ENCODE data around the gene ARL15. TPM values are rescaled to one million over a fixed set of nuclear protein-coding genes. Genes with fewer than 3 reads are reported as not detected.

Gene ARL15
- total RNA-seq, 1 experiment from 2014 or later = 0.50 TPM

DNA sequence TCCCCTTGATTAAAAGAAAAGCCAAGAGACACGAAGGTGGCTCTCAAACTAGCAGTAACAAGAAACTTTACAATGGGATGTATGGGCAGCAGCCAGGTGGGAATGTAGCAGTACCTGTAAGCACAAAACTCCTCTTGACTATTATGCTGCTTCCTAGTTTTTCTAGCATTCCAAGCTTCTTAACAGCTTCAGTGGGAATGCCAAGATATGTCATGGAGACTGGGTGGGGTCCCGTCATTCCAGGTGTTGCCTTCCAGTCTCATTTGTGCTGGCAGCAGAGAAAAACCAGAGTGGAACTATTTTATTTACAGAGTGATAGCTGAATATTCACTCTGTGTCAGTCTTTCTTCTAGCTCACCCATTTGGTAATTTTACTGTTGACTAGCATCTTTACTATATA lies 236.6 kb downstream of the ARL15 start:
- Histone ChIP-seq H3K9me3 (ENCODE audit: insufficient read depth, low read depth) (no peaks in the 10 kb centered on the region), H3K36me3 (ENCODE audit: low read depth) (no peaks in the 10 kb centered on the region), H3K4me2 (no peak overlapping the region), H3K4me3 (no peak overlapping the region), H2AFZ (no peak overlapping the region), H3K79me2 (ENCODE audit: low read depth) (no peaks in the 10 kb centered on the region), H3K9me2 (ENCODE audit: insufficient read depth) (no peaks in the 10 kb centered on the region), H4K20me1 (ENCODE audit: insufficient read depth) (no peaks in the 10 kb centered on the region), H3K27ac (no peak overlapping the region), H3K4me1 (replicated peaks; ENCODE audit: insufficient read depth) (no peaks in the 10 kb centered on the region), H3K27me3 (ENCODE audit: insufficient read depth, low read depth) (no peaks in the 10 kb centered on the region), H3F3A (ENCODE audit: insufficient read depth, low read depth) (no peaks in the 10 kb centered on the region)
- intact Hi-C loops (cut with micrococcal nuclease; ENCODE audit: unreplicated experiment) = no loop called here
- no peak for DNase-seq
- TF ChIP-seq EZH2 (IDR thresholded peaks at IDR 0.05; ENCODE audit: low read depth) (no peak), CTCF (conservative IDR thresholded peaks at IDR 0.05) (no peak)
- BruUV-seq (replicated peaks) = no TSS peak
- ChIA-PET CTCF (no interaction called here), POLR2A (ENCODE audit: unreplicated experiment) (no interaction called here)

DNA sequence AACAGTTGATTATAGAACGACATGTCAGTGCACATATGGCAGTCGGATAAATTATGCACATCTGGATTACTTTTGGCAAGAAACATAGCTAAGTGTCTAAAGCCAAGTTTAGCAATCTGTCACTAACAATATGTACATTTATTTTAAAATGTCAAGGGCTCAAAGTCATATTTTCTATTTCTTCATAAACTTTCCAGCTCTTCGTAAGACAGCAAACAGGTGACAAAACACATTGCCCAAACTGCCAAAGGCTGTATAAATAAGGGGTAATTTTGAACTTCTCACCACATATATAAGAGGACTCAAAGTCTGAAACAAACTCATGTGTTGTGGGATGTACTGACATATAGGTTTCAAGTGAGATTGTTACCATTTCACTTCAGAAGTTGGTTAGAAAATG lies 237.2 kb downstream of the ARL15 start:
- POLR2A ChIA-PET (ENCODE audit: unreplicated experiment) = no interaction called here

DNA sequence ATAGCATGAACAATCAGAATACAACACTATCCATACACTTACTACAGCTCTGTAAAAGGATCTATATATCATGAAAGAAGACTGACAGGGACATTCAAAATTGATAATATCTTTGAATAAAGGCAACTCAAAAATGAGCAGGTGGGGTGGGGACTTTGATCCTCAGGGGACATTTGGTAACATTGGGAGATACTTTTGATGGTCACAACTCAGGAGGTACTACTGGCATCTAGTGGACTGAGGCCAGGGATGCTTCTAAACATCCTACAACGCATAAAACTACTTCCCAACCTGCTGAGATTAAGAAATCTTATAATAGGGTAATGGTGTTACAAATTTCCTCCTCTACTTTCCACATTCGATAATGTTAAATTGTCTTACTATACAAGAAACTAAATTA lies 243.9 kb downstream of the ARL15 start:
- H3F3A ChIP-seq (ENCODE audit: insufficient read depth, low read depth) = no peaks in the 10 kb centered on the region
- no peaks in the 10 kb centered on the region for H3K79me2 ChIP-seq (ENCODE audit: low read depth)
- no peaks in the 10 kb centered on the region for H3K9me2 ChIP-seq (ENCODE audit: insufficient read depth)
- H3K27ac ChIP-seq = no peak overlapping the region
- no peak for TF ChIP-seq CTCF (conservative IDR thresholded peaks at IDR 0.05)
- ChIA-PET CTCF (no interaction called here), POLR2A (ENCODE audit: unreplicated experiment) (no interaction called here)
- H3K9me3 ChIP-seq (ENCODE audit: insufficient read depth, low read depth) = no peaks in the 10 kb centered on the region
- no peaks in the 10 kb centered on the region for H3K4me1 ChIP-seq (replicated peaks; ENCODE audit: insufficient read depth)
- no peak overlapping the region for H3K4me3 ChIP-seq
- BruUV-seq (replicated peaks) = no TSS peak
- no peaks in the 10 kb centered on the region for H4K20me1 ChIP-seq (ENCODE audit: insufficient read depth)
- intact Hi-C loops (cut with micrococcal nuclease; ENCODE audit: unreplicated experiment) = no loop called here
- no peak overlapping the region for H2AFZ ChIP-seq
- no peaks in the 10 kb centered on the region for H3K36me3 ChIP-seq (ENCODE audit: low read depth)
- no peaks in the 10 kb centered on the region for H3K27me3 ChIP-seq (ENCODE audit: insufficient read depth, low read depth)
- no peak for DNase-seq
- H3K4me2 ChIP-seq = no peak overlapping the region

More for the DNA sequence above, 237.2 kb downstream of the ARL15 start:
- H3F3A ChIP-seq (ENCODE audit: insufficient read depth, low read depth) = no peaks in the 10 kb centered on the region
- no peaks in the 10 kb centered on the region for H3K4me1 ChIP-seq (replicated peaks; ENCODE audit: insufficient read depth)
- no peaks in the 10 kb centered on the region for H3K27me3 ChIP-seq (ENCODE audit: insufficient read depth, low read depth)
- H3K36me3 ChIP-seq (ENCODE audit: low read depth) = no peaks in the 10 kb centered on the region
- no TSS peak for BruUV-seq (replicated peaks)
- no peak overlapping the region for H3K4me3 ChIP-seq
- H3K27ac ChIP-seq = no peak overlapping the region
- no peaks in the 10 kb centered on the region for H3K9me2 ChIP-seq (ENCODE audit: insufficient read depth)
- intact Hi-C loops (cut with micrococcal nuclease; ENCODE audit: unreplicated experiment) = no loop called here
- no peak overlapping the region for H2AFZ ChIP-seq
- TF ChIP-seq EZH2 (IDR thresholded peaks at IDR 0.05; ENCODE audit: low read depth) = no peak
- no peak for TF ChIP-seq CTCF (conservative IDR thresholded peaks at IDR 0.05)
- H3K9me3 ChIP-seq (ENCODE audit: insufficient read depth, low read depth) = no peaks in the 10 kb centered on the region
- no peaks in the 10 kb centered on the region for H3K79me2 ChIP-seq (ENCODE audit: low read depth)
- CTCF ChIA-PET = no interaction called here
- no peaks in the 10 kb centered on the region for H4K20me1 ChIP-seq (ENCODE audit: insufficient read depth)
- DNase-seq = no peak
- H3K4me2 ChIP-seq = no peak overlapping the region
